ENCODE results near the gene ADARB1. TPM values are rescaled to one million over a fixed set of nuclear protein-coding genes. Genes with fewer than 3 reads are reported as not detected.

Gene ADARB1
- total RNA-seq, 1 experiment from 2014 or later = 14.6 TPM

DNA sequence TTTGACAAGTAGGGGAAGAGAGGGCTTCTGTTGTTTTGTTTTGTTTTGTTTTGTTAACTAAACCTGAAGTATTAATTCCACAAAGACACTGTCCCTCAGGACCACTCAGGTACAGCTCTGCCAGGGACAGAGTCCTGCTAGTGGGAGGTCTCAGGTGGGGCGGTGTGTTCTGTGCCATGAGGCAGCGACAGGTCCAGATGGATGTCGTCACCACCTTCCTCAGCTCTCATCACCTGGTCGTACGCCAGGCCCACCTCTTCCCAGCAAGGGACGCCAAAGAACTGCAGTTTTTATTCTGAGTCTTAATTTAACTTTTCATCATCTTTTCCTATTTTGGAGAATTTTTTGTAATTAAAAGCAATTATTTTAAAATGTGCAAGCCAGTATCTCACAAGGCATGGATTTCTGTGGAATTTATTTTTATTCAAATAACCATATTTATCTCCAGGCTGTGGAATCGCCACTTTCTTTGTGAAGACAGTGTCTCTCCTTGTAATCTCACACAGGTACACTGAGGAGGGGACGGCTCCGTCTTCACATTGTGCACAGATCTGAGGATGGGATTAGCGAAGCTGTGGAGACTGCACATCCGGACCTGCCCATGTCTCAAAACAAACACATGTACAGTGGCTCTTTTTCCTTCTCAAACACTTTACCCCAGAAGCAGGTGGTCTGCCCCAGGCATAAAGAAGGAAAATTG is 150.8 kb downstream of the ADARB1 start:
- Mint-ChIP-seq H3K9me3 (no peaks in the 10 kb centered on the region), H3K4me3 (no peak overlapping the region), H3K27ac (no peak overlapping the region), H3K36me3 (no peaks in the 10 kb centered on the region), H3K27me3 (ENCODE audit: low read depth) (no peaks in the 10 kb centered on the region; the same call in 1 of the 2 replicates), H3K4me1 (0 out of 2 replicates have a peak, but pooled peaks cover 2% of the 10 kb centered on the region)
- ChIA-PET POLR2A (no interaction called here), CTCF (interaction anchor here (0.9 to 1.1 kb wide), 2 partner anchors 87 to 88 kb away, joined by 3 to 4 read pairs; no protein-coding TSS in a partner anchor)
- no peak for ATAC-seq
- no peak for DNase-seq (ENCODE audit: low spot score)
- no peak for TF ChIP-seq ELF4 (CRISPR knock-in tag; IDR thresholded peaks at IDR 0.05; ENCODE audit: low read depth)

DNA sequence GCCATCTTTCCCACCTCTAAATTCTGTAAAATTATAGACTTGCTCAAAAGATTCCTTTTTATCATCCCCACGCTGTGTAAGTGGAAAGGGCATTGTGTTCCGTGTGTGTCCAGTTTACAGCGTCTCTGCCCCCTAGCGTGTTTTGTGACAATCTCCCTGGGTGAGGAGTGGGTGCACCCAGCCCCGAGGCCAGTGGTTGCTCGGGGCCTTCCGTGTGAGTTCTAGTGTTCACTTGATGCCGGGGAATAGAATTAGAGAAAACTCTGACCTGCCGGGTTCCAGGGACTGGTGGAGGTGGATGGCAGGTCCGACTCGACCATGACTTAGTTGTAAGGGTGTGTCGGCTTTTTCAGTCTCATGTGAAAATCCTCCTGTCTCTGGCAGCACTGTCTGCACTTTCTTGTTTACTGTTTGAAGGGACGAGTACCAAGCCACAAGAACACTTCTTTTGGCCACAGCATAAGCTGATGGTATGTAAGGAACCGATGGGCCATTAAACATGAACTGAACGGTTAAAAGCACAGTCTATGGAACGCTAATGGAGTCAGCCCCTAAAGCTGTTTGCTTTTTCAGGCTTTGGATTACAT is 151.5 kb downstream of the ADARB1 start:
- ATAC-seq = no peak
- Mint-ChIP-seq H3K9me3 (no peaks in the 10 kb centered on the region), H3K36me3 (no peaks in the 10 kb centered on the region), H3K27me3 (ENCODE audit: low read depth) (no peaks in the 10 kb centered on the region; the same call in 1 of the 2 replicates), H3K4me3 (no peak overlapping the region), H3K4me1 (0 out of 2 replicates have a peak, but pooled peaks cover 2% of the 10 kb centered on the region), H3K27ac (no peak overlapping the region; the same call in 1 of the 2 replicates)
- ChIA-PET CTCF (interaction anchor here (1.0 to 1.2 kb wide), 2 partner anchors 11 to 83 kb away, joined by 3 read pairs; no protein-coding TSS in a partner anchor), POLR2A (no interaction called here)
- no peak for DNase-seq (ENCODE audit: low spot score)
- TF ChIP-seq ERG (CRISPR knock-in tag; IDR thresholded peaks at IDR 0.05) (no peak), ZNF121 (CRISPR knock-in tag; IDR thresholded peaks at IDR 0.05) (no peak)
- TF ChIP-seq, protein P1, sequence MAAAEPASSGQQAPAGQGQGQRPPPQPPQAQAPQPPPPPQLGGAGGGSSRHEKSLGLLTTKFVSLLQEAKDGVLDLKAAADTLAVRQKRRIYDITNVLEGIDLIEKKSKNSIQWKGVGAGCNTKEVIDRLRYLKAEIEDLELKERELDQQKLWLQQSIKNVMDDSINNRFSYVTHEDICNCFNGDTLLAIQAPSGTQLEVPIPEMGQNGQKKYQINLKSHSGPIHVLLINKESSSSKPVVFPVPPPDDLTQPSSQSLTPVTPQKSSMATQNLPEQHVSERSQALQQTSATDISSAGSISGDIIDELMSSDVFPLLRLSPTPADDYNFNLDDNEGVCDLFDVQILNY (CRISPR knock-in tag; IDR thresholded peaks at IDR 0.05) = no peak

- ATAC-seq (no peak), DNase-seq (ENCODE audit: low spot score) (no peak)
- TF ChIP-seq RELA (CRISPR knock-in tag; IDR thresholded peaks at IDR 0.05; ENCODE audit: borderline replicate concordance) (no peak), NFYB (CRISPR knock-in tag; conservative IDR thresholded peaks at IDR 0.05; ENCODE audit: low read depth) (no peak), FOXP1 (CRISPR knock-in tag; IDR thresholded peaks at IDR 0.05; ENCODE audit: borderline replicate concordance) (no peak), ZNF671 (CRISPR knock-in tag; IDR thresholded peaks at IDR 0.05) (no peak), CREB1 (CRISPR knock-in tag; IDR thresholded peaks at IDR 0.05) (no peak), TEAD1 (CRISPR knock-in tag; IDR thresholded peaks at IDR 0.05) (no peak)
- Mint-ChIP-seq H3K9me3 (no peaks in the 10 kb centered on the region), H3K27me3 (ENCODE audit: low read depth) (no peaks in the 10 kb centered on the region; the same call in 1 of the 2 replicates), H3K27ac (no peak overlapping the region), H3K4me1 (0 out of 2 replicates have a peak, but pooled peaks cover 2% of the 10 kb centered on the region), H3K4me3 (no peak overlapping the region), H3K36me3 (no peaks in the 10 kb centered on the region)
- ChIA-PET CTCF (interaction anchor here (1.0 to 1.6 kb wide), 4 partner anchors 10 to 88 kb away, joined by 3 to 5 read pairs (median 4); no protein-coding TSS in a partner anchor), POLR2A (no interaction called here)
Measured at GRCh38 chr21:45226540-45227326, 152.4 kb downstream of the ADARB1 start.

- ChIA-PET POLR2A (no interaction called here), CTCF (interaction anchor here (1.4 to 1.6 kb wide), 2 partner anchors 87 to 89 kb away, joined by 4 to 5 read pairs; no protein-coding TSS in a partner anchor)
- Mint-ChIP-seq H3K27me3 (ENCODE audit: low read depth) (no peaks in the 10 kb centered on the region; the same call in 1 of the 2 replicates), H3K4me3 (no peak overlapping the region), H3K9me3 (no peaks in the 10 kb centered on the region), H3K4me1 (0 out of 2 replicates have a peak, but pooled peaks cover 2% of the 10 kb centered on the region), H3K27ac (0 out of 2 replicates have a peak overlapping the region, but pooled peaks have one; percentile 32), H3K36me3 (no peaks in the 10 kb centered on the region)
- peak; percentile 71 for ATAC-seq
- no peak for DNase-seq (ENCODE audit: low spot score)
- TF ChIP-seq NFATC4 (CRISPR knock-in tag; IDR thresholded peaks at IDR 0.05) (no peak), MXD4 (CRISPR knock-in tag; IDR thresholded peaks at IDR 0.05; ENCODE audit: borderline replicate concordance) (no peak), EMX1 (CRISPR knock-in tag; IDR thresholded peaks at IDR 0.05) (no peak), CBFB (CRISPR knock-in tag; IDR thresholded peaks at IDR 0.05; ENCODE audit: low read depth) (no peak), PRRX2 (CRISPR knock-in tag; IDR thresholded peaks at IDR 0.05) (no peak), NR1H2 (CRISPR knock-in tag; IDR thresholded peaks at IDR 0.05) (no peak), NFYB (CRISPR knock-in tag; conservative IDR thresholded peaks at IDR 0.05; ENCODE audit: low read depth) (no peak), HMGA2 (CRISPR knock-in tag; IDR thresholded peaks at IDR 0.05) (no peak), IRF2 (CRISPR knock-in tag; IDR thresholded peaks at IDR 0.05; ENCODE audit: borderline replicate concordance, low read depth) (no peak), MYBL2 (CRISPR knock-in tag; IDR thresholded peaks at IDR 0.05) (no peak), CREM (CRISPR knock-in tag; IDR thresholded peaks at IDR 0.05) (no peak), ZNF416 (CRISPR knock-in tag; IDR thresholded peaks at IDR 0.05) (no peak), ZNF671 (CRISPR knock-in tag; IDR thresholded peaks at IDR 0.05) (no peak), NR2C2 (CRISPR knock-in tag; IDR thresholded peaks at IDR 0.05) (no peak), ZNF232 (CRISPR knock-in tag; IDR thresholded peaks at IDR 0.05) (no peak), JAZF1 (CRISPR knock-in tag; IDR thresholded peaks at IDR 0.05) (no peak), ESRRA (CRISPR knock-in tag; IDR thresholded peaks at IDR 0.05; ENCODE audit: borderline replicate concordance) (no peak)
Measured at GRCh38 chr21:45227735-45228134, 153.4 kb downstream of the ADARB1 start.

All from WTC11 (cell line).